Mesothelial cell of epicardium (in vitro differentiated cells): Measurements from ENCODE around the gene IL2RA. TPM values are rescaled to one million over a fixed set of nuclear protein-coding genes. Genes with fewer than 3 reads are reported as not detected.

Source experiments
- DNase-seq, 2 experiments: peaks; one replicate each; pipeline ENCODE4 v3.0.0; 2021; ENCODE audit warnings: low spot score in 2 of 2; ENCODE audit not compliant: unreplicated experiment in 2 of 2
- H3K27ac Mint-ChIP-seq: 2 replicates; pipeline ENCODE4 v1.8.0; 2021; ENCODE audit warnings: mixed read lengths
- H3K27me3 Mint-ChIP-seq: 2 replicates; pipeline ENCODE4 v1.8.0; 2021; ENCODE audit warnings: low read depth, mixed read lengths
- H3K36me3 Mint-ChIP-seq: 2 replicates; pipeline ENCODE4 v1.8.0; 2021; ENCODE audit warnings: mixed read lengths
- H3K4me1 Mint-ChIP-seq: 2 replicates; pipeline ENCODE4 v1.8.0; 2021; ENCODE audit warnings: mixed read lengths
- H3K4me3 Mint-ChIP-seq: 2 replicates; pipeline ENCODE4 v1.8.0; 2021; ENCODE audit warnings: mild to moderate bottlenecking, moderate library complexity, mixed read lengths
- H3K9me3 Mint-ChIP-seq: 2 replicates; pipeline ENCODE4 v1.8.0; 2021; ENCODE audit warnings: mixed read lengths
- CTCF ChIP-seq: fragments of 200-600 bp; sonication (generic); IDR thresholded peaks from one replicate; pipeline ENCODE4 v1.5.0; 2021; ENCODE audit warnings: antibody characterized with exemption; ENCODE audit not compliant: unreplicated experiment
- total RNA-seq: library from RNA; stranded (reverse); gene quantifications from 3 replicates; pipeline ENCODE4 v1.2.1, GENCODE V29; 2021

Gene IL2RA
- total RNA-seq, 1 donor from 2014 or later, result not detected

DNA sequence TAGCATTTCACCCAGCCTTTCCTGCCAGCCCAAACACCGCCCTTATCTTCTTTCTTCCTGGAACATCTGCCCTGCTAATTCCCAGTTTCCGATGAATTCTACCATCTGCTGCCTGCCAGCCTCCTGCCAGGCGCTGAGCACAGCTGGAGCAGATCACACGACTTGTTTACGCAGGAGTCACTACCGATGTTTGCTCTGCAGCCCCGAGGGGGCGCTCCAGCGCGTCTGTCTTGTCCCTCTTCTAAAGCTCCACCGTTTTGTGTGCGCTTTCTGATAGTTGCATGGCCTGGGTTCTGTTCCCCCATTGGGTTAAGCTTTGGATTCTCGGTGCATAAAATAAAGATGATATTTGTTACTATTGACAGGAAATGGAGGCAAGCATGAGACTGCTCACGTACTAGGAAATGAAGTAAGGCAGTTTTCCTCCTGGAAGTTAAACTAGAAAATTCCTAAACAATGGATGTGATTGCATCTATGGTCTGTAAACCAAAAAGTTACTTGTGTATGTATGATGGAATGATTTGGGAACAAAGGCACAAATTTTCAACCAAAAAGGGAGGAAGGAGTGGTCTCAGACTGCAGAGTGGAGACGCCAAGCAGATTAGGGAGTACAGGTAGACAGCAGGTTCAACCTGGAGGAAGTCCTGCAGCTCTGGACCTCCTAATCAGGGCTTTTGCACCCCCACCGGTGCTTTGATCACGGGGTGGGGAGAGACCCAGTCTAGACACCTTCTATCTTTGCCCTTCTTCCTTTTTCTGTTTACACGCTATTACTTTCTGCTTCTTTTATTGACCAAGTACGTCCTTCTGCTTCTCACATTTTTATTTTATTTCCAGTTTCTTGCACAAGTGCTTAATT lies 24.4 kb upstream of the IL2RA start:
- peaks cover 29% of the 10 kb centered on the region for H3K27me3 Mint-ChIP-seq
- peak overlapping the region; percentile 70 for H3K27ac Mint-ChIP-seq
- no peaks in the 10 kb centered on the region for H3K36me3 Mint-ChIP-seq
- H3K4me3 Mint-ChIP-seq, result peak overlapping the region; percentile 27
- peaks cover 35% of the 10 kb centered on the region for H3K4me1 Mint-ChIP-seq
- peak; percentile 45 for TF ChIP-seq CTCF
- peak; percentile 52 to 65 for DNase-seq
- peaks cover 5% of the 10 kb centered on the region for H3K9me3 Mint-ChIP-seq

DNA sequence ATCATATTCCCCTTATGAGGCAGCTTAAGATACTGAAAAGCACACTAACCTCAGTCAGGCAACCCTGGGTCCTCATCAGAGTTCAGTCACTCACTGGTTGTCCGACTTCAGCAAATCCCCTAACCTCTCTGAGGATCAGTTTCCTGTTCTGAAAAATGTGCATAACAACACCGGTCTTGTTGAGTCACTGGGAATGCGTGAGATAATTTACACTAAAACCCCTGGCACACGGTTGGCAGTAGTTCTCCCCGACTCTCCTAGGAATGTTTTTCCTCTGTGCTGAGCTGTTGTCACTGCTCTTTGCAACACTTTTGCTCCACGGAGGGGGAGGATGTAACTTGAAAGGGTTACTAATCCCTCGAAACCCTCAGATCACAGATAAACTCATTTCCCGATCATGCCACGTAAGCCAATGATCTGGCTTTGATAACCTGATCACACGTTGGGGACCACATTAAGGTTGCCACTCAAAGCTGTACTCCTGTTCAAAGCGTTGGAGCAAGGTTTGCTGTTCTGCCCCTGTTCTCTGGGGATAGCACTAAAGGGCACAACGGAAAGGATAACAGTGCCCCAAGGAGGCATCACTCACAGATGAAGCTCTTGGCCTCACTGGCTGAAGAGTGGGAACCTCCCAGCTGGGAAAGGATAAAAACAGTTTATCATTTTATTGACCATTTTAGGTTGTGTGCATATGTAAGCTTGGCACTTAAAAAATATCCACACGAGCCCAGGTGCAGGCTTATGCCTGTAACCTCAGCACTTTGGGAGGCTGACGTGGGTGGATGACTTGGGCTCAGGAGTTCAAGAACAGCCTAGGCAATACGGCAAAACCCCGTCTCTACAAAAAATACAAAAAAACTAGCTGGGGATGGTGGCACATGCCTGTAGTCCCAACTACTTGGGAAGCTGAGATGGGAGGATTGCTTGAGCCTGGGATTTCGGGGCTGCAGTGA lies 21.6 kb upstream of the IL2RA start:
- no peak for TF ChIP-seq CTCF
- Mint-ChIP-seq H3K4me1 (peaks cover 18% of the 10 kb centered on the region), H3K36me3 (no peaks in the 10 kb centered on the region), H3K27ac (no peak overlapping the region), H3K9me3 (peaks cover 5% of the 10 kb centered on the region), H3K4me3 (no peak overlapping the region), H3K27me3 (peaks cover 43% of the 10 kb centered on the region)
- DNase-seq, result no peak

- H3K4me1 Mint-ChIP-seq, result peaks cover 9% of the 10 kb centered on the region
- H3K9me3 Mint-ChIP-seq, result peaks cover 5% of the 10 kb centered on the region
- DNase-seq, result no peak
- H3K36me3 Mint-ChIP-seq, result no peaks in the 10 kb centered on the region
- H3K27me3 Mint-ChIP-seq, result peaks cover 47% of the 10 kb centered on the region
- no peak overlapping the region for H3K27ac Mint-ChIP-seq
- TF ChIP-seq CTCF, result no peak
- no peak overlapping the region for H3K4me3 Mint-ChIP-seq
These were observed 20.6 kb upstream of the IL2RA start for GRCh38 chr10:6082496-6083395.

DNA sequence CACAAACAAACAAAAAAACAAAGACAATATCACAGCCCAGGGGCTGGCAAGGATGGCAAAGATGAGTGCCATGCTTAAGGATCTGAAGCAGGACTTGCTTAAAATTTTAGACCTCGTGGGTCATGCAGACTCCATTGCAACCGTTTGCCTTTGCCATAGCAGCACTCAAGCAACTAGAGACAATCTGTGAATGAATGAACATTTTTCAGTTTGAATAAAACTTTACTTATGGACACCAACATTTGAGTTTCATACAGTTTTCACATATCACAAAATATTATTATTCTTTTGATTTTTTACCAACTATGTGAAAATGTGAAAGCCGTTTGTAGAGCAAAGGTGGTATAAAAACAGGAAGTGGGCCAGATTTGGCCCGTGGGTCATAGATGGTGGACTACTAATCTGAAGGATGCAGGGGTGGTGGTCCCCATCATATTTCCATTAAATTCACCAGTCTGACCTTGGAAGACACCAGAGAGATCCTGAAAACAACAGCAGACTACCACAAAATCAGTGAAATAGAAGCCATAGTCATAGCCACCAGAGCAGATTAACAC lies 18.3 kb upstream of the IL2RA start:
- H3K9me3 Mint-ChIP-seq, result peaks cover 5% of the 10 kb centered on the region
- H3K27ac Mint-ChIP-seq, result no peak overlapping the region
- peaks cover 65% of the 10 kb centered on the region for H3K27me3 Mint-ChIP-seq
- H3K36me3 Mint-ChIP-seq, result no peaks in the 10 kb centered on the region
- no peak overlapping the region for H3K4me3 Mint-ChIP-seq
- H3K4me1 Mint-ChIP-seq, result no peaks in the 10 kb centered on the region
- DNase-seq, result no peak
- no peak for TF ChIP-seq CTCF

GRCh38 chr10:6079044-6079443 lies 16.9 kb upstream of the IL2RA start:
- Mint-ChIP-seq H3K27ac (no peak overlapping the region), H3K4me1 (peaks cover 4% of the 10 kb centered on the region), H3K4me3 (no peak overlapping the region), H3K9me3 (peaks cover 5% of the 10 kb centered on the region), H3K36me3 (no peaks in the 10 kb centered on the region), H3K27me3 (peaks cover 76% of the 10 kb centered on the region)
- no peak for TF ChIP-seq CTCF
- no peak for DNase-seq
